Stimulated activated CD4-positive, alpha-beta T cell treated with anti-CD3 and anti-CD28 coated beads, TNF-alpha, amount 100 ng/mL, for 48 hours (primary cell): ENCODE data around the gene SEMA3A.
"Not testable (repeated sequence)": the region's sequence is repeated elsewhere in the genome, so short reads cannot be mapped to it uniquely, and the experiment has no call there.

Source experiments
- DNase-seq, 3 donors: peaks; one replicate each; pipeline ENCODE4 v3.0.0-alpha.2; 2020; ENCODE audit warnings: low read depth in 3 of 3

SEMA3A gene

DNA sequence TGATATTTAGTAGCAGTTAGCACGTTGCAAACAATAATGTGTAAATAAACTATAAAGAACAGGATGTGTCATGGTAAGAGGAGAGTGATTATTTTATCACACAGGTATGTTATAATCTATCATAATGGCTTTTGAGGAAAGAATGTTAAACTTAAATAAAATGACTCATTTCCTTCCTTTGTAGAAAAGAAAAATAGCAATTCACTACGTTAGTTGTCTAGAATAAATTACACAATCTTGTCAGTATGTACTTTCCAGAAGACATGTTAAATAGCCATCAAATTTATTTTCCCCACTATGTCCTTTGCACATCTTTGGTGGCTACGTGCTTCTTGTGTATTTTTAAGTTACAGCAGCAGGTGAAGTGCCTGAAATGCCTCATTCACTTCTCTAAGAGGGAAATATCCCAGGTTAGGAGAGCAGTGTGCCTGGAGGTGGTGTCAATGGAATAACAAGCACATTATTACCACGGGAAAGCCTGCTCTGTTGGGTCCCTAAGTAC is 133.8 kb downstream of the SEMA3A start:
- DNase-seq: no peak

DNA sequence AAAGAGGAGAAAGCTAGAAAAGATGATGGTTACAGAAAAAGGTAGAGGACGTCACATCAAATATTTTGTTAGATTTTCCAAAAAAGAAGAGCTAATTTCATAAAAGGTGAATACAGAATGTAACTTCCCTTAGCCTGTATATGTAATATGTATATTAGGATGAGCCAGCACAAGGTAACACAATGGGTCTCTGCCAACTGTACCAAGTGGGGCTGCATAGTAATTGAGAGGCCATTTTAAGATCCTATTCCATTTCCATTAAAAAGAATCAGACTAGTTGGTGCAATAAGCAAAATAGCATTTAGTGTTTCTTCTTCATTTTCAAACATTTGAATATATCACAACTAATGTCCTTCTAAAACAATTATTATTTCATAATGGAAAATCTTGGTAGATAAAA is 134.6 kb downstream of the SEMA3A start:
- DNase-seq: no peak

DNA sequence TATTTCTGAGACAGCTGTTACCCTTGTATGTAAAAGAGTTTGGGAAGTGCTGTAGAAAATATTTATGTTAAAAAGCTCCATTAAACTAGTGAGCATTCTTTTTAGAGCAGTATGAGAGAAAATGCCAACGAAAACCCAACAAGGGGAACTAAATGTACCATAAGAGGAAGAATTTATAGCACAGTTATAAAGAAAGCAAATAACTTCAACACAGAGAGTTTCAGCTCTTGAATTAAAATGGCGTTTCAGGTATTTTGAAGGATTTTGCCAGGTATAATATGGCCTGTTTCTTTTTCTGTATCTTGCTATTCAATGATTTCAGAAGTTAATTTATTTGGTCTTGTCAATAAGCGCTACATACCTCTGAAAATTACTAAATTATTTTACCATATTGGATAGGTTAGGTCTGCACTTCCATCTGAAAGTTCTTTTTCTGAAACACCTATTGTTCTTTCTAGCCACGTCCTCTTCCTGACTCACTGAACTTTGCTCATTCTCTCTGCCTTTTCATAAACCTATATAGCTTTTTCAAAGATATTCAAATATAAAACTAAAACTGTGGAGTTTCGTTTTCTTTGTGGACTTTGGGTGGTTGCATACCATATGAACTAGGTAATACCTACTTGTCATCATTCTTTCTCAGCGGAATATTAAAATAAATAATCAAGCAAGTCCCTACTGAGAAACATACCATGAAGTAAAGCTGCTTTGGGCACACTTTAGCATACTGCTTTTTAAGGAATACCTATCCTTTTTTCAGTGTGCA is 136.1 kb downstream of the SEMA3A start:
- no peak for DNase-seq

DNA sequence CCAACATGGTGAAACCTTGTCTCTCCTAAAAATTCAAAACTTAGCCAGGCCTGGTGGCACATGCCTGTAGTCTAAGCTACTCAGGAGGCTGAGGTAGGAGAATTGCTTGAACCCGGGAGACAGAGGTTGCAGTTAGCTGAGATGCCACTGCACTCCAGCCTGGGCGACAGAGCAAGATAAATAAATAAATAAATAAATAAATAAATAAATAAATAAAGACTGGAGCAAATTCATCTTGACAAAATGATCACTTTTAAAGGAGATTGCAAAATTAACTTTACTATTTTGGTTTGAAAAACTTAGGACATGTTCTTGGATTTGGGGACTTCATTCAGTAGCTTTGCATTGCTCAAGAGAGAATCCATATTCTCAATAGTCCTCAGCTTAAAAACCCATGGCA is 137.0 kb downstream of the SEMA3A start:
- no peak for DNase-seq

DNA sequence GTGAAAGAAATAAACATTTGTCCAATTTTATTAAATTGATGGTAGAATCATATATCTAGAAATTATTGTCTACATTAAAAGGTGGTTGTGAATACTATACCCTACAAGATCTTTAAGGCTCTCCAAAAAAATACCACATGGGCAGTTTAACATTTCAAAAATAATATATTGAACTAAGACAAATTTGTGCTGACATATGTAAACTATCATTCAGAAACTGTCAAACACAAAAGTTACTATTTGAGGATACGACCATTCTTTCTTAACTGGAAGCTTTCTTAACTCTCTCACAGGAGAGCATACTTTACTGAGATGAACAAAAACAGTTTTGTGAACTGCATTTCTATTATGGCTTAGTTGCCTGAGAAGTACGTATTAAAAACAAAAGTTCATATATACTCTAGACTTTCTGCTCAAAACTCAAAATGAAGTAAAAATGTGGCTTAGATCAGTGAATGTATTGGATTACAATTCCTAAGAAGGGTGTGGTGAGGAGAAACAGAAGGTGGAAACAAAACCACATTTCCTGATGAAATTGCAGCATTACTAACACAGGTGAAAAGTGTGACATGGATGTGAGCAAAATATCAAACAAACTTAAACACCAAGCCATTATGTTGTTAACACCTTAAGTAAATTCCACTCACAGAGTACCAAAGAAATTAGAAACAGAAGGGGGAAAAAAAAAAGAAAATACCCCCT is 138.5 kb downstream of the SEMA3A start:
- DNase-seq: no peak

DNA sequence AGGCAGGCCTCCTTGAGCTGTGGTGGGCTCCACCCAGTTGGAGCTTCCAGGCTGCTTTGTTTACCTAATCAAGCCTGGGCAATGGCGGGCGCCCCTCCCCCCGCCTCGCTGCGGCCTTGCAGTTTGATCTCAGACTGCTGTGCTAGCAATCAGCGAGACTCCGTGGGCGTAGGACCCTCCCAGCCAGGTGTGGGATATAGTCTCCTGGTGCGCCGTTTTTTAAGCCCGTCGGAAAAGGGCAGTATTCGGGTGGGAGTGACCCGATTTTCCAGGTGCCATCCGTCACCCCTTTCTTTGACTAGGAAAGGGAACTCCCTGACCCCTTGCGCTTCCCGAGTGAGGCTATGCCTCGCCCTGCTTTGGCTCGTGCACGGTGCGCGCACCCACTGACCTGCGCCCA is 139.4 kb downstream of the SEMA3A start:
- not testable (repeated sequence) for DNase-seq

DNA sequence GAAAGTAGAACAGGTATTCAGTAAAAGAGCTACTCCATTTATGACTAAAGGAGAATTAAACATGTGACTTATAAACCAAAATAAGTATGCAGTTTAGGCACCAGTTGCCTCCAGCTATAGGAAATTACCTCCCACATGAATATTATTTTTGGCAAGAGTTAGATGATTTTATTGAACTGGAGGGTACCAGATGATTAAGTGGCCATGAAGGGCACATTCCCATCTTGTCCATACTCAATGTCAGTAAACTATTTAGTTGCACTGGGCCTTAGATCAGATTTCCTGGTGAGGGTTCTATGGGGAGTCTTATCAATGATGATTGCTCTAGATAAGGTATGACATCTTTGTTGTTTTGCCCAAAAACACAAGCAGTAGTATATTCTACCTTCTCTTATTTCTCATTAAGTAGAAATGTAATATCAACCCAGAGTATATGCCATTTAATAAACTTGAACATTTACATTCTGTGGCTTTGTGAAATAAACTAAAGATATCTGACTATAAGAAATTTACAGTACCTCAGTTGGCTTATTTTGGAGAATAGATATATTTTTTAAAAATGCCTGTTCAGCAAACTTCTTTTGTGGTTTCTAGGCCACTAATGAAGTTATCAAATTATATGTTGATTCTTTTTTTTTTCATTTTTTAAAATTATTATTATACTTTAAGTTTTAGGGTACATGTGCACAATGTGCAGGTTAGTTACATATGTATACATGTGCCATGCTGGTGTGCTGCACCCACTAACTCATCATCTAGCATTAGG is 145.3 kb downstream of the SEMA3A start:
- no peak for DNase-seq

DNA sequence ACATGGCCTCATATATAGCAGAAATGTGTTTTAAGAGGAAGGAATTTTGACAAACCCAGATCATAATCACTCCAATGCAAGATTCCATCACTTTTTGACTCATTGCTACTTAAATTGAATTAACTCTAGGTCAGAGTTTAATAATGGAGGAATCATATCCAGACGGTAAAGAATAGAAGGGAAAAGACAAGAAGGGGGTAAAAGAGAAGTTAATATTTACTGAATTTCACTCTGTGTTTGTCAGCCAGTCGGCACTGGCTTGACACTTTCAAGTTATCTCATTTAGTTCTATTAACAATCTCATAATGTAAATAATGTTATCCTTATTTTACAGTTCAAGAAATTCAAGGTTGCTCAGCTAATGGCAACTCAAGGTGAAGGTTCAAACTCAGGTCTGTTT is 147.5 kb downstream of the SEMA3A start:
- DNase-seq: no peak

DNA sequence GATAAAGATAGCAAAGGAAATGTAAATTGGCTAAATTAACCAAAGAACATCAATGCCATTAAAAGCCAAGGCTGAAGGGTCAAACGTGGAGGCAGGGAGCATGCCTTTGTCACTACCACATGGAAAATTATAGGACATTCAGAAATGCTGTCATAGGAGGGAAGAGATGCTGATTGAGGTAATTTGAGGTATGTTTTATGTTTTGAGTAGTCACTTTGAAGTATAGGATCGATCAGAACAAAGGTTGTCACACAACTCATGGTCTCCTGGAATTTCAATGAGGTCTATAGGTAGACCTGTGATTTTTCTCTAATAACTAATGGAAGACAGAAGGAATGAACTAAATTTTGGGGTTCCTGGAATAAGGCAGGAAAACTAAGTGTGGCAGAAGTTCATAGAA is 149.8 kb downstream of the SEMA3A start:
- DNase-seq: no peak

DNA sequence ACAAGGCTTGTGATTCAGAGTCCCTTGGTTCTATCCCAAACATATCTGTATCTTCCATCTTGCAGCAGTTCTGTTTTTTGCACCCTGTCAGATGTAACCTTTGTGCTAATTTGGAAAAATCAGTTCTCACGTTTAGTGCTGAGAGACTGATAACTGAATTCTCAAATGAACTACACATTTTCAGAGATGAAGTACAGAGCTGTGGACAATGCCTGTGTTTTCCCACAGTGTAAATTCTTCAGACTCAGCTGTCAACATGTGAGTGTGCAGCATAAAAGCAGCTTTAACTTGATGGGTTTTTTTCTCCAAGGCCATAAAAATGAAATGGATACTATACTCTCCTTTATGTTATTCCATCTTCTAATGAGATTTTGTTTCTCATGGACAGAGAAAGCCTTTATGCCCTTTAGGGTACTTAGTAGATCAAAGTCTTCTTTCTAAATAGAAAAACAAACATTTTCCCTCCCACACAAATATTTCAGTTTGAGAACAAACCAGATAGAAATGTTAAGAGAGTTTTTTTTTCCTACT is 150.9 kb downstream of the SEMA3A start:
- DNase-seq: no peak

DNA sequence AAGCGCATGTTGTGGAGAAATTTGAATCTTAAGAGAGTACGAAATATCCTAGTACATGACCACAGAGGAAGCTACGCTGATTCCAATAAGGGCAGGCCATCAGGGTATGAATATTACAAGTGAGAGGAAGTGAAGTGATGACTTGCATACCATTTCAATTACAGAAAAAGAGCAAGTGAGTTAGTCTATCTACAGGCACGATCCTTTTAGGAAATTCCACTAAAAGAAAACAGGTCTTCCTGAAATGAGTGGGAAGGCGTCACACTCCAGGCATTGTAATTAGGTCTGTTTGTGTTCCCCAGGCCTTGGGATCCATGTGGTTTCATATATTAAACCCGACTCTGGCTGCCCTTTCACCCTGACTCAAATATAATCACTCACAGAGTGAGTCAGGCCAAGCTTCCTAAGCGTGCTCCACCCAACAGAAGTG is 152.5 kb downstream of the SEMA3A start:
- DNase-seq: no peak

DNA sequence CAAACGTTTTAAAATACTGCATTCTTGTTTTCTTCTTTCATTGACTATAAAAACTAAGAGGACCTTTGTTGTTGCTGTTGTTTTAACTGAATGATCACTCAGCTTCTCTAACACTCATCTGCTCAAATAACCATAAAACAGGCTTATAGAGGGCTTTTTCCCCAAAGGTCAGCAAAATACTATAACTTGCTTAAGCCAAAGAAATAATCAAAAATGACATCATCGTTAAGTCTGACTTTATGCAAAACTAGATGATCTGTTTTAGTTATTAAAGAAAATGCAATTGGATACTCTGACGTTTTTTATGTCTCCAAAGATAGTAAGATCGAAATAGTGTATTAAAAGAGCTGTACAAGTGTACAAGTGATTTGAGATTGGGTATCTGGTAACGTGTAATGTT is 152.9 kb downstream of the SEMA3A start:
- no peak for DNase-seq

DNA sequence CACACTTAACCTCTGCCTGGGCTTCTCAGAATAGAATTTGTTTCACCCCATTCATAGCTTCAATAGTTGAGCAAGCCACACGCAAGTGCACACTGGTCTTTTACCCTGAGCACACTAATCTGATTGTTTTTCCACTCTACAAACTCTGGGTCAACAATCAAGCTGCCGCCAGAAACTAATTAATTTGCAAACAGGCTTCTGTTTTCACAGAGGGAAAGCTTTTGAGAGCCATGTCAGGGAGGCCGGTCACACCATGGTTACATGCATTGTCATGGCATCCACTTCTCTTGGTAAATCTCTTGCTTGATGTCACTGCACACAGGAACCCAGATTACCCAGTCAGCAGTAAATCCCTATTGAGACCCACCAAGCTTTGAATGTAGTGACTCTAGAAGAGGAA is 154.2 kb downstream of the SEMA3A start:
- no peak for DNase-seq

DNA sequence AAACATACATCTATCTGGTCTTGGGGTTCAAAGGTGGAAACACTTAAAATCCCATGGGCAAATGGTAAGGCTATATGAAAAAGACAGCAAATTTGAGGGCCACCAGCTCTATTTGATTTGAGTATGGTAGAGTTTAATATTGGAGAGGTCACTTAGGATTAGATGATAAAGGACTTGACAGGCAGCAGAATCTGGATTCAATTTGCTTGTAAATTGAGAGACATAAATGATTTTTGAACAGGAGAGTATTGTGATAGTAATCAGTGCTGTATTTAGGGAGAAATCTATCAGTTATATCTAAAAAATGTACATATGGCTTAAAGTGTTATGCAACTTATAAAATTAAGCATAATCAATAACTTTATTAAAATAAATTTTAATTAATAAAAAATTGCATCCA is 155.2 kb downstream of the SEMA3A start:
- DNase-seq: no peak

DNA sequence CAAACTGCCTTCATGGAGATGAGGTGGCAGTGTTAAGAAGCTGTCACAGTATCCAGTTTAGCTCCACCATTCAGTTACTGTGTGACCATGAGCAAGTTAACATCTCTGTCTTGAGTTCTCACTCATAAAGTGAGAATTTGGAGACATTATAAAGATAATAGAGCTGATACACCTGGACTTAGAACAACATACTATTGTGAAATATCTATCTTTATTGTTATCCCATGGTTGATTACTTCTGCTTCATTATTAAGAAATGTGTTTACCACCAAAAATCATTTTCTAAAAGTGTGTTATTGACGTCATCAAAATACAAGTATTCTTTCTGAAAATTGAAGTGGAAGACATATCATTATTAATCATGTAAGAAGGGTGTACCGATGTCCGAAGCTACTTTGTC is 166.9 kb downstream of the SEMA3A start:
- DNase-seq: no peak

DNA sequence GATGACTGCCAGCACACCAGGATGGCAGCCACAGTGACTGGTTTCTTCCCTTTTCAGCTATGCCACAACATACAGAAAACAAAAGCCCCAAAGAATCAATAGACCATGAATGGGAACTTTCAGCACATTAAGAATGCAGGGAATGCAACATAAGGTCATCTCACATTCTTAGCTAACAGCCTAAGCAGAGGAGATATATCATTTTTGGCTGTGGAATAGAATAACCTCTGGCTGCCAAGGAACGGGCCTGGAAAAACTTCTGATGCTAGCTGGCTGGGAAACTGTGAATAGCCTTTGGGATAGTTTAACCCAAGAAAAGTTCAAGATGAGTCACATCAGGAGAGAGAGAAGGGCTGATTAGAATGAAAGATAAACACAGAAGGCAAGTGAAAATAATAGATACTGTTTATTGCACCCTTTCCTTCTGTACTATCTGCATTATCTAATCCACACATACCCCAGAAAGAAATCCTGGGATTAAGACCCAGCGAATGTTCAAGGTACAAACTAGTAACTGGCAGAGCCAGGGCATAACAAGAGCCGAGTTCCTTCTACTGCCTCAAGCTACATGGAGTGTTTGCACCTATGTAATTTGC is 169.2 kb downstream of the SEMA3A start:
- DNase-seq: no peak

DNA sequence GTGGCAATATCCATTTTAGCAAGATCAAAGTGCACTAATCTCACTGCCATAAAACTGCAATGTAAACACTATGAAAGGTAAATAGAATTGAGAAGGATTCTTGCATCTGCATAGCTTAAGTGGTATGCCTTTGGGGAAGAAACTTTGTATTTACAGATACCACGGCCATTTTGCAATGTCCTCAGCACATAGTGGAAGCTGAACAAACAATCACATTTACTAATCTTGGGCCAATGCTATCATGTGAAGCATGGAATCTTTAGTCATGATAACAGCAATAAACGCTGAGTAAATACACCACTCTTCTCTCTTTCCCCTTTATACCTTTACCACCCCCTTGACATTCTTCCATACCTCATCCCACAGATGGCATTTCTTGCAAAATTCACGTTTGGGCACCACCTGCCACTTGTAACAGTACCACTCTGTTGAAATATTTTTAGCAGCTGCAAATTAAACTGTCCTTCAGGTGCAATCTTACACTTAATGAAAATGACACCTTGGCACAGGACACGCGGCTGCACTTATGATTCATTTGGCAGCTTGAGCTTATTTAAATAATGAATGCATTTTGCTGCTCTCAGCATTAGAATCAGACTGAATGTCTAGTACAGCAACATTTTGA is 171.8 kb downstream of the SEMA3A start:
- DNase-seq: no peak

DNA sequence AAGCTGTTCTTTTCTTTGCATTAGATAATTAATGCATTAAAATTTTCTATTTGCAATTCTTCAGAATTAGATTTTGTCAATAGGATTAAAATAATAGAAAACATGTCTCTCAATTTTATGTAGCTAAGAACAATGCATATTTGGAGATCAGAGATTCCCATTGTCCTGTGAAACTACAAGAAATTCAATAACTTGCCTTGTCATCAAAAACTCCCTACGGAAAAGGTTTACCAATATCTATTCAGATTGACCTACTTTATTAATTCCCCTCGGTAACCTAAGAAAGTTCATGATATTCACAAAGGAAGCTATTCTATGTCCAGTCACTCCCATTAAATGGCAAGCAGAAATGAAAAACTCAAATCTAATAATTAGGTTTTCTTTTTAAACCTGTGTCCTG is 172.6 kb downstream of the SEMA3A start:
- DNase-seq: no peak

DNA sequence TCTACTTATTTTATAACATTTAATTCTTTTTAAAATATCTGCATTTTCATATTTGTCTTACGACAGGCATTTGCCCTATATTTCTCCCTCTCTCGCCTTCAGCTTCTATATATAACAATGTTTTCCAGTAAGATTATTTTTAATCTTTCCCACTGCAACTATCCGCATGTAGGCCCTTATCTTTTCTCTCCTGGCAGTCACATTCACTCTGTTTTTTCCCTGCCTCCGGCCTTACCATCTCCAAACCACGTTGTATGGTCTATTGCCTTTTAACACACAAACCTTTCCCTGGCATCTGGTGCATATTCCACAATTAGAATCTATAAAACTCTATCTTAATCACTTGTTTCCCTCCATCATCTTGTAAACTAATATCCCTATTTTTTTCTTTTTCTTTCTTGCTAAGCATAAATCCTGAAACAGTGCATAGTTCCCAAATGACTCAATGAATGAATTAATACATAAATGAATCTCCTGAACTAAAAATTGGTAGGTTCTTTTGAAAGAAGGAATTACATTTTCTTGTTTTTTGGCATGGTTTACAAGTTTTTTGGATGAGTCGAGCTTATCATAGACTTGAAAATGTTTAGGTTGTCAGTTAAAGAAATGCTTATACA is 173.2 kb downstream of the SEMA3A start:
- DNase-seq: no peak

DNA sequence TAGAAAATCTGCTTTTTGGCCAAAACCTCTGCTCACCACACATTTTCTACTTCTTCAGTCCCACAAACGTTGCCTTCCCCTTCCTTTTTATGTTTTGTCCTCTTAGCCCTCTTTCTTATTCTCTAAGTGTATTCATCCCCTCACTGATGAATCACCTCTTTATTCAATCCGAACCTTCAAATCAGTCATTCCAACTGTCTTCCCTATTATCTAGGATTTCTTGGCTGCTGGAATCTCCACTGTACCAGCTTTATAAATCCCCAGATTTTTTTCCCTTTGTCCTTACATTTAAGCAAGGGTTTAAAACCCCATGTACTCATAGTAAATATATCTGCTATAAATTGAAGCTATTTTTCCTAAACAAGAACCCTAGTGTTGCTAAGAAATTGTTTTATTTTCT is 176.9 kb downstream of the SEMA3A start:
- DNase-seq: no peak

DNA sequence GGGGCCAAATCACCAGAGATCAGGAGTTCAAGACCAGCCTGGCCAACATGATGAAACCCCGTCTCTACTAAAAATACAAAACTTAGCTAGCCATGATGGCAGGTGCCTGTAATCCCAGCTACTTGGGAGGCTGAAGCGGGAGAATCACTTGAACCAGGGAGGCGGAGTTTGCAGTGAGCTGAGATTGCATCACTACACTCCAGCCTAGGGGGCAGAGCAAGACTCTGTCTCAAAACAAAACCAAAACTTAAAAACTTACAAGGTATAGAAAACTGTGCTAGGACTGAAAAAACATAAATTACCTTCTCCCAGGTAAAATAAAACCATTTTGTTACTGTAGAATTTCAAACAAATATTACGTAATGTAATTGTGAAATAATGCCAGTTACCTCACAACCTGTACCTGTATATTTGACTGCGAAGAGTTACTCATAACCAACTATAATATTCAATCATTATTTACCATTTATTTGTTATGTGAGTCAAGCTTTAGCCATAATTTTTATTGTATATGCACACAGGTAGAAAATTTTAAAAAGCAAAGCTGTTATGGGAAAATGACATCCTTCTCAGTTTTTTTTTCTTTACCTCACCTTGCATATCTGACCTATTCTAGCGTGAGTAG is 180.9 kb downstream of the SEMA3A start:
- no peak for DNase-seq
